ENCODE results near the gene RPL18A.
A peak's percentile ranks its signal among the peaks of the same experiment; 100 is the strongest.

Gene RPL18A

DNA sequence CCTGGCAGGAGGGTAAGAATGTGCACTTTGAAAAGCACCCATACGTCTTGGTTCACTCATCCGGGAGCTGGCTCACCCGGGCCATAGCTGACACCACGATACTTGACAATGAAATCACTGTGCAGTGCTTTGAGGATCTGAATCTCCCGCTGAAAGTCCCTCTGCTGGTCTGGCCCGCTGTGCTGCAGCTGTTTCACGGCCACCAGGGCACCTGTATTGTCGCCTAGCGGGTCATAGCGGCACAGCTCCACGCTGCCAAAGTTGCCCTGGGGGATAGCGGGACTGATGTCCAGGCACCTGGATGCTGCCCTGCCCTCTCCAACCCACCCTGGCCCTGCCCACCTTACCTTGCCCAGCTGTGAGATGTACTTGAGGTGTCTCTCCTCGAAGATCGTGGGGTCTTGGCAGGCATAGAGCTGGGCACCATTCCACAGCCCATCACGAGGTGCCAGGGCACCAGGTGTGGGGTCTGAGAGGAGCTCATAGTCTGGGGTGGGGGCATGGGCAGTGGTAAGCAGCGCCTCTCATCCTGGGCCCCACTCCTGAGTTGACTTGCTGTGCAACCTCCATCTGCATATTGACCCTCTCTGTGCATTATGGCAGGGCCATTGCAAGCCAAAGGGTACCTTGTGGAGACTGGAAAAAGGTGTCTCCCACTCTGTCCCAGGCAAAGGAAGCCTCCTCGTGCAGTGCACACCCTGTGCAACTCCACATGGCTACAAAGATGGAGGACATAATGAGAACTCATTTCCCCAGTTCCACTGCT is 27.1 kb upstream of the RPL18A start:
- Histone ChIP-seq H3K4ac (ENCODE audit: low read length) (no peak overlapping the region), H3K4me3 (ENCODE audit: low read length in 2 of 2) (no peak overlapping the region), H3K23ac (ENCODE audit: low read depth, low read length, poor library complexity) (peak overlapping the region; percentile 13), H4K8ac (ENCODE audit: low read depth, low read length) (no peak overlapping the region), H2AK5ac (ENCODE audit: low read depth, low read length) (peak overlapping the region; percentile 77), H3K9me3 (replicated peaks in 1 of 2; ENCODE audit: control insufficient read depth in 2 of 2, insufficient read depth in 1 of 2, low read depth in 1 of 2, low read length in 2 of 2) (no peaks in the 10 kb centered on the region), H2BK5ac (ENCODE audit: low read length) (no peak overlapping the region), H3K79me1 (ENCODE audit: low read depth, low read length) (no peaks in the 10 kb centered on the region), H2AFZ (ENCODE audit: low read length) (no peak overlapping the region), H3K27me3 (ENCODE audit: control insufficient read depth in 3 of 3, insufficient read depth in 3 of 3, low read depth in 1 of 3, low read length in 3 of 3) (peaks cover 0 to 5% (median 0%) of the 10 kb centered on the region in 3 experiments), H2BK15ac (ENCODE audit: low read length) (no peak overlapping the region), H3K9ac (ENCODE audit: low read depth, low read length, poor library complexity) (no peak overlapping the region), H3K4me1 (ENCODE audit: control insufficient read depth in 2 of 2, insufficient read depth in 1 of 2, low read depth in 1 of 2, low read length in 2 of 2) (peaks cover 7 to 19% of the 10 kb centered on the region in 2 donors), H3K18ac (ENCODE audit: low read length) (no peak overlapping the region), H3K36me3 (replicated peaks in 1 of 2; ENCODE audit: control insufficient read depth in 2 of 2, insufficient read depth in 2 of 2, low read length in 2 of 2) (no peaks in the 10 kb centered on the region), H3K14ac (ENCODE audit: low read length) (no peak overlapping the region), H4K91ac (ENCODE audit: low read depth, low read length, poor library complexity) (no peak overlapping the region), H2BK120ac (ENCODE audit: low read depth, low read length) (no peak overlapping the region), H3K27ac (replicated peaks; ENCODE audit: low read length) (no peak overlapping the region), H3K4me2 (ENCODE audit: insufficient read depth, low read length, poor library complexity, severe bottlenecking) (no peak overlapping the region), H2BK12ac (ENCODE audit: low read length) (no peak overlapping the region)
- no peak for DNase-seq (ENCODE audit: low spot score)
- no CpG with 5 or more reads among the region's 17 CpGs for WGBS, 2 donors (ENCODE audit: extremely low coverage in 2 of 2, insufficient read length in 2 of 2, insufficient replicate concordance in 1 of 2)

DNA sequence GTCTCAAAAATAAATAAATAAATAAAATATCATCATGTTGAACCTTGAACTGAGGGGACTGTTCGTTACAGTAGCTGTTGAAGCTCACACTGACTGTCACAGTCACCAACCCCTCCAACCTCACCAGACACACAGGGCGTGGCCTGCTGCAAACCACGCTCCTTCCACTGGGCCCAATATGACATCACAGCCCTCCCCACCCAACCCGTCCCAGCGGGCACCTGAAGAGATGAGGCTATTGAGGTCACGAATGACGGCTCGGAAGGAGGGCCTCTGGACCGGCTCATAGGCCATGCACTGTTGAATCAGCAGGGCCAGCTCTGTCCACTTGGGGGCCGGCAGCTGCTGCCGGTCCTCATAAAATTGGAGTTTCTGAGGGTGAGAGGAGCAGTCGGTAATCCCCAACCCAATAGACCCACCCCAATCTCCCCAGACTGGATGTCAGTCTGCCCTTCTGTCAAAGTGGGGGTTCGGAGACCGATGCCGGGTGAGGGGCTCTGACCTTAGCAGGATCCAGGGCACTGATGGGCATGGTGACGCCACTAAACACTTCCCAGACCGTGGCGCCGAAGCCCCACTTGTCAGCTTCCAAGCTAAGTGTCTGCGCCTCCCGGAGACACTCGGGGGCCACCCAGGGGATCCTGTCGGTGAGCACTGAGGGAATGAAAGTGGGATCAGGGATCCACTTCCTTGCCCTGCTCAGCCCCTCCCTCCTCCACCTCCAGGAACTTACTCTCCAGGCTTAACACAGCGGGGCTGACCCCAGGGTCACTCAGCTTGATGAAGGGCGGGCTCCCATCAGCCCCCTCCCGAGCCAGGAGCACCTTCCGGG is 25.1 kb upstream of the RPL18A start:
- Histone ChIP-seq H3K9me3 (replicated peaks in 1 of 2; ENCODE audit: control insufficient read depth in 2 of 2, insufficient read depth in 1 of 2, low read depth in 1 of 2, low read length in 2 of 2) (no peaks in the 10 kb centered on the region), H3K4ac (ENCODE audit: low read length) (no peak overlapping the region), H2BK120ac (ENCODE audit: low read depth, low read length) (no peak overlapping the region), H3K27ac (replicated peaks; ENCODE audit: low read length) (peak overlapping the region; percentile 27), H3K18ac (ENCODE audit: low read length) (peak overlapping the region; percentile 82), H3K4me2 (ENCODE audit: insufficient read depth, low read length, poor library complexity, severe bottlenecking) (no peak overlapping the region), H2AK5ac (ENCODE audit: low read depth, low read length) (peak overlapping the region; percentile 59), H3K9ac (ENCODE audit: low read depth, low read length, poor library complexity) (peak overlapping the region; percentile 16), H3K27me3 (ENCODE audit: control insufficient read depth in 3 of 3, insufficient read depth in 3 of 3, low read depth in 1 of 3, low read length in 3 of 3) (peaks cover 0 to 5% (median 2%) of the 10 kb centered on the region in 3 experiments), H2AFZ (ENCODE audit: low read length) (peak overlapping the region; percentile 39), H2BK5ac (ENCODE audit: low read length) (peak overlapping the region; percentile 68), H3K36me3 (replicated peaks in 1 of 2; ENCODE audit: control insufficient read depth in 2 of 2, insufficient read depth in 2 of 2, low read length in 2 of 2) (no peaks in the 10 kb centered on the region), H3K14ac (ENCODE audit: low read length) (no peak overlapping the region), H3K79me1 (ENCODE audit: low read depth, low read length) (no peaks in the 10 kb centered on the region), H2BK12ac (ENCODE audit: low read length) (no peak overlapping the region), H3K23ac (ENCODE audit: low read depth, low read length, poor library complexity) (no peak overlapping the region), H3K4me3 (ENCODE audit: low read length in 2 of 2) (no peak overlapping the region), H3K4me1 (ENCODE audit: control insufficient read depth in 2 of 2, insufficient read depth in 1 of 2, low read depth in 1 of 2, low read length in 2 of 2) (peaks cover 7 to 19% of the 10 kb centered on the region in 2 donors), H4K8ac (ENCODE audit: low read depth, low read length) (no peak overlapping the region), H2BK15ac (ENCODE audit: low read length) (peak overlapping the region; percentile 56), H4K91ac (ENCODE audit: low read depth, low read length, poor library complexity) (no peak overlapping the region)
- no CpG with 5 or more reads among the region's 27 CpGs for WGBS, 2 donors (ENCODE audit: extremely low coverage in 2 of 2, insufficient read length in 2 of 2, insufficient replicate concordance in 1 of 2)
- no peak for DNase-seq (ENCODE audit: low spot score)

GRCh38 chr19:17835182-17836006 is 24.3 kb upstream of the RPL18A start:
- Histone ChIP-seq H2AFZ (ENCODE audit: low read length) (peak overlapping the region; percentile 39), H3K18ac (ENCODE audit: low read length) (peak overlapping the region; percentile 72), H3K14ac (ENCODE audit: low read length) (no peak overlapping the region), H3K9me3 (replicated peaks in 1 of 2; ENCODE audit: control insufficient read depth in 2 of 2, insufficient read depth in 1 of 2, low read depth in 1 of 2, low read length in 2 of 2) (no peaks in the 10 kb centered on the region), H3K79me1 (ENCODE audit: low read depth, low read length) (no peaks in the 10 kb centered on the region), H4K91ac (ENCODE audit: low read depth, low read length, poor library complexity) (no peak overlapping the region), H3K27ac (replicated peaks; ENCODE audit: low read length) (no peak overlapping the region), H3K4me2 (ENCODE audit: insufficient read depth, low read length, poor library complexity, severe bottlenecking) (no peak overlapping the region), H3K27me3 (ENCODE audit: control insufficient read depth in 3 of 3, insufficient read depth in 3 of 3, low read depth in 1 of 3, low read length in 3 of 3) (peaks cover 0 to 5% (median 5%) of the 10 kb centered on the region in 3 experiments), H3K36me3 (replicated peaks in 1 of 2; ENCODE audit: control insufficient read depth in 2 of 2, insufficient read depth in 2 of 2, low read length in 2 of 2) (no peaks in the 10 kb centered on the region), H2BK15ac (ENCODE audit: low read length) (peak overlapping the region; percentile 54), H2AK5ac (ENCODE audit: low read depth, low read length) (peak overlapping the region; percentile 47), H3K4ac (ENCODE audit: low read length) (no peak overlapping the region), H3K9ac (ENCODE audit: low read depth, low read length, poor library complexity) (peak overlapping the region; percentile 16), H2BK120ac (ENCODE audit: low read depth, low read length) (no peak overlapping the region), H4K8ac (ENCODE audit: low read depth, low read length) (no peak overlapping the region), H2BK5ac (ENCODE audit: low read length) (peak overlapping the region; percentile 68), H2BK12ac (ENCODE audit: low read length) (peak overlapping the region; percentile 16), H3K4me1 (ENCODE audit: control insufficient read depth in 2 of 2, insufficient read depth in 1 of 2, low read depth in 1 of 2, low read length in 2 of 2) (peaks cover 7 to 15% of the 10 kb centered on the region in 2 donors), H3K4me3 (ENCODE audit: low read length in 2 of 2) (no peak overlapping the region), H3K23ac (ENCODE audit: low read depth, low read length, poor library complexity) (no peak overlapping the region)
- WGBS, 2 donors (ENCODE audit: extremely low coverage in 2 of 2, insufficient read length in 2 of 2, insufficient replicate concordance in 1 of 2), result no CpG with 5 or more reads among the region's 8 CpGs
- DNase-seq (ENCODE audit: low spot score), result no peak

Data from neuronal stem cell (in vitro differentiated cells).